ENCODE data around the gene MTMR2. TPM values are rescaled to one million over a fixed set of nuclear protein-coding genes. Genes with fewer than 3 reads are reported as not detected.

The MTMR2 gene
- total and polyA plus RNA-seq, 2 experiments from 2014 or later, result 26.6 to 52.6 TPM

DNA sequence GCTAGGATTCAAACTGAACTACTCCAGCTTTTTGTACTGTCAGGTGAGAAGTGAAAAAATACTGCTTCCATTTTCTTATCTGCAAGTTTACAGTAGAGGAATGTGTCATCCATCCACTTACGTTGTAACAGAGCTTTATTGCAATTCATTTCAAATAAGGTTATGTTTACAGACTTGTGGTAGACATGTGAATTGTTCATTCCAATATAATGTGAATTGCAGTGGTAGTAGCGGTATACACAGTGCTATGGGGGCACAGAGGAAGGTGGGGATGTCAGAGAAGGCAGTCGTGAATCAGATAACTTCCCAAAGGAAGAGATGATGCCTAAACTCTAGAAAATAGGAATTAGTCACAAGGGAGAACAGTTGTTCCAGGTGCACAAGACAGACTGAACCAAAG lies 91.1 kb downstream of the MTMR2 start (continued):
- TF ChIP-seq ZNF462 (CRISPR knock-in tag; IDR thresholded peaks at IDR 0.05) (no peak), STAT1 (IDR thresholded peaks at IDR 0.05; ENCODE audit: unreplicated experiment) (no peak), JUNB (IDR thresholded peaks at IDR 0.05; ENCODE audit: unreplicated experiment) (no peak)
- TF ChIP-seq, protein P1, sequence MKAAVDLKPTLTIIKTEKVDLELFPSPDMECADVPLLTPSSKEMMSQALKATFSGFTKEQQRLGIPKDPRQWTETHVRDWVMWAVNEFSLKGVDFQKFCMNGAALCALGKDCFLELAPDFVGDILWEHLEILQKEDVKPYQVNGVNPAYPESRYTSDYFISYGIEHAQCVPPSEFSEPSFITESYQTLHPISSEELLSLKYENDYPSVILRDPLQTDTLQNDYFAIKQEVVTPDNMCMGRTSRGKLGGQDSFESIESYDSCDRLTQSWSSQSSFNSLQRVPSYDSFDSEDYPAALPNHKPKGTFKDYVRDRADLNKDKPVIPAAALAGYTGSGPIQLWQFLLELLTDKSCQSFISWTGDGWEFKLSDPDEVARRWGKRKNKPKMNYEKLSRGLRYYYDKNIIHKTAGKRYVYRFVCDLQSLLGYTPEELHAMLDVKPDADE (IDR thresholded peaks at IDR 0.05), result no peak

DNA sequence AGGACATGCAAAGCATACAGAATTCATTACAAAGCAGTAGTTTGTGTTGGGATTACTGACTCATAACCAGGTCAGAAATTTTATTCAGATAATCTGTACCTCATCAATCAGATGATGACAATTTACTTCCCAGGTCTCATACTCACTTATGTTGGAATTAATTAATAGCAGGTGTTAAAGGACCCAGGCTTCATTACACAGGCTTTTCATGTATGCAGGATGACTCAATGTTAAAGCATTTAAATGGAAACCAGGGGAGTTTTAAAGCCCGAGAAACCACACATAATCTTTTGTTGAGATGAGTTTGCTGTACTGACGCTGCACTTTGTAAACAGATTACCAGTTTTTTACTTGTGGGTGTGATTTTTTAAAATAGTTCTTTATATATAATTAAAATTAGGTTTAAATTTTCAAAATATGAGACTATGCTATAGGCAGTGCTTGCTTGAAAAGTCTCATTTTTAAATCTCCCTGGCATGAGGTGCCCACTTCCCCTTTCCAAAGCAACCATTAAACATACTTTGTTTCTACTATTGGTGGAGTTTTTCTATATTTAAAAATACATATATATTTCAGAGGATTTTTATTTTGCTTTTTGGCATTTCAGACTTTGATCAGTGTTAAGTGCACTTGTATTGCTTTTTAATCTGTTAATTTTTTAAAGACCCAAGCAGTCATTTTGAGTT lies 92.6 kb downstream of the MTMR2 start:
- Mint-ChIP-seq H3K27me3 (ENCODE audit: insufficient read depth, low read depth, poor library complexity) (no peaks in the 10 kb centered on the region), H3K4me3 (no peak overlapping the region), H3K27ac (no peak overlapping the region), H3K4me1 (no peaks in the 10 kb centered on the region), H3K36me3 (ENCODE audit: low read depth) (peaks cover 49% of the 10 kb centered on the region), H3K9me3 (no peaks in the 10 kb centered on the region)
- Histone ChIP-seq H3K4me2 (no peak overlapping the region), H3K4me3 (no peak overlapping the region), H3K27me3 (ENCODE audit: insufficient read depth) (no peaks in the 10 kb centered on the region), H3F3A (replicated peaks; ENCODE audit: low read depth) (no peaks in the 10 kb centered on the region), H3K9me2 (ENCODE audit: insufficient read depth) (no peaks in the 10 kb centered on the region), H4K20me1 (replicated peaks; ENCODE audit: insufficient read depth) (no peaks in the 10 kb centered on the region; the same call in 1 of the 2 replicates), H3K36me3 (ENCODE audit: insufficient read depth) (peaks cover 38% of the 10 kb centered on the region; the same call in 1 of the 2 replicates), H3K27ac (ENCODE audit: low read depth) (no peak overlapping the region), H3K79me2 (replicated peaks; ENCODE audit: insufficient read depth) (no peaks in the 10 kb centered on the region), H3K4me1 (ENCODE audit: insufficient read depth) (no peaks in the 10 kb centered on the region), H2AFZ (no peak overlapping the region)
- DNase-seq (ENCODE audit: low spot score) (no peak), ATAC-seq (no peak)
- TF ChIP-seq, protein P1 (IDR thresholded peaks at IDR 0.05), result no peak
- TF ChIP-seq POLR2AphosphoS5 (IDR thresholded peaks at IDR 0.05; ENCODE audit: low read depth), result no peak
- no peak for TF ChIP-seq JUNB (IDR thresholded peaks at IDR 0.05; ENCODE audit: unreplicated experiment)
- TF ChIP-seq EZH2phosphoT487 (IDR thresholded peaks at IDR 0.05; ENCODE audit: unreplicated experiment), result no peak
- TF ChIP-seq ZNF462 (CRISPR knock-in tag; IDR thresholded peaks at IDR 0.05), result no peak

All from GM23338 (cell line).